RWPE2 (cell line): Measurements from ENCODE around the gene USH2A.

ENCODE experiments used
- ATAC-seq: fragments of 200-7000 bp; cut with Tn5 transposase; 3 replicates; pipeline ENCODE4 v1.9.1; 2021; ENCODE audit warnings: low read depth
- DNase-seq: peaks from one replicate; pipeline ENCODE4 v3.0.0-alpha.2; 2020; ENCODE audit warnings: low spot score
- H3K27ac ChIP-seq: fragments of 450-650 bp; 2 replicates; pipeline ENCODE4 v1.5.1; 2017; ENCODE audit warnings: mild to moderate bottlenecking; ENCODE audit not compliant: poor library complexity, severe bottlenecking
- H3K27me3 ChIP-seq: fragments of 250-450 bp; sonication (Bioruptor Pico); 2 replicates; pipeline ENCODE4 v1.5.1; 2021; ENCODE audit warnings: mild to moderate bottlenecking, moderate library complexity; ENCODE audit not compliant: insufficient read depth, poor library complexity, severe bottlenecking
- H3K36me3 ChIP-seq: fragments of 250-450 bp; sonication (Bioruptor Pico); 2 replicates; pipeline ENCODE4 v1.5.1; 2020; ENCODE audit warnings: low read depth, mild to moderate bottlenecking, moderate library complexity
- H3K4me1 ChIP-seq: fragments of 250-450 bp; sonication (Bioruptor Pico); 2 replicates; pipeline ENCODE4 v1.5.1; 2021; ENCODE audit warnings: mild to moderate bottlenecking, moderate library complexity; ENCODE audit not compliant: insufficient read depth, poor library complexity, severe bottlenecking
- H3K4me3 ChIP-seq: fragments of 250-450 bp; sonication (Bioruptor Pico); 2 replicates; pipeline ENCODE4 v1.5.1; 2021; ENCODE audit warnings: mild to moderate bottlenecking, moderate library complexity; ENCODE audit not compliant: severe bottlenecking
- H3K9me3 ChIP-seq: fragments of 250-450 bp; sonication (Bioruptor Pico); 2 replicates; pipeline ENCODE4 v1.5.1; 2021; ENCODE audit warnings: mild to moderate bottlenecking, moderate library complexity; ENCODE audit not compliant: severe bottlenecking
- CTCF ChIP-seq: fragments of 450-650 bp; IDR thresholded peaks from one replicate; pipeline ENCODE4 v1.5.1; 2017; ENCODE audit warnings: mild to moderate bottlenecking, moderate library complexity; ENCODE audit not compliant: poor library complexity, severe bottlenecking

The USH2A gene

GRCh38 chr1:215776336-215776735 lies 646.9 kb downstream of the USH2A start:
- H3K27me3 ChIP-seq, result no peaks in the 10 kb centered on the region
- TF ChIP-seq CTCF, result no peak
- no peaks in the 10 kb centered on the region for H3K9me3 ChIP-seq

DNA sequence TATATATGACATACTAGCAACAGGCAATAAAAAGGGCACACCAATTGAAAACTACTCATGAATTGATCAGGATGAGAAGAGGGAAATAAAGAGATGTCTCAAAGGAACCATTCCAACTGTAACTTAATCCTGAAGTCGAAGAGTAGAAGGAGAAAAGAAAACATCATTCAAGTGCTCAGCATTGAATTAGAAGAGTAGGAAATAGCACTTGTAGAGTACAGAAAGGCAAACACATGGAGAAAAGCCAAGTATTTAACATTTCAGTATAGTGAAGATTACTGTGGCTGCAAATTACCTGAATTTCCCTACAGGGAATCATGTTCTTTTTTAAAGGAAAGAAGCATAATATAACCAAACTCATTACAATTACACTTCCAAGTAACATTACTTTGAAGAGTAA lies 651.1 kb downstream of the USH2A start:
- Histone ChIP-seq H3K4me1 (no peaks in the 10 kb centered on the region), H3K9me3 (no peaks in the 10 kb centered on the region), H3K4me3 (no peak overlapping the region), H3K36me3 (no peaks in the 10 kb centered on the region), H3K27ac (no peak overlapping the region), H3K27me3 (no peaks in the 10 kb centered on the region)
- ATAC-seq (no peak), DNase-seq (no peak)
- TF ChIP-seq CTCF, result no peak

More at GRCh38 chr1:215776336-215776735, 646.9 kb downstream of the USH2A start:
- no peak overlapping the region for H3K27ac ChIP-seq
- no peak overlapping the region for H3K4me3 ChIP-seq
- H3K4me1 ChIP-seq, result no peaks in the 10 kb centered on the region
- no peak for ATAC-seq
- DNase-seq, result no peak
- H3K36me3 ChIP-seq, result no peaks in the 10 kb centered on the region

DNA sequence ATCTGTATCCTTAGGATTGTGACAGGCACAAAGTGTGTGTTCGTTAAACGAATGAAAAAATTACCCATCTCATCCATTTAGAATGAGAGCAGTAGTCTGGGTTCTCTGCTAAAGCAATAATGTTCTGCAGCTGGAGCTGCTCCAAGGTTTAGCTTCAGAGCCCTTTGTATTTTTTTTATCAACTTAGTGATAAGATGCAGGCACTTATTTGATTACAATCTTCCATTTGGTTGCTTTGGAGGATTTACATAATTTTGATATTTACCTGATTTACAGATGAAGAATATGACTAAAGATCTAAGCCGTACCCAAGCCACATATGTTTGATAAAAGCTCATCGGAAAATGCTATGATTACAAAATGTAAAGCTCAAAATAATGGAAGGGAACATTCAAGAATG lies 654.9 kb downstream of the USH2A start:
- Histone ChIP-seq H3K27me3 (no peaks in the 10 kb centered on the region), H3K27ac (no peak overlapping the region), H3K36me3 (no peaks in the 10 kb centered on the region), H3K9me3 (no peaks in the 10 kb centered on the region), H3K4me1 (no peaks in the 10 kb centered on the region), H3K4me3 (no peak overlapping the region)
- TF ChIP-seq CTCF, result no peak
- ATAC-seq (no peak), DNase-seq (no peak)

GRCh38 chr1:215767761-215768160 lies 655.5 kb downstream of the USH2A start:
- Histone ChIP-seq H3K27ac (no peak overlapping the region), H3K4me1 (no peaks in the 10 kb centered on the region), H3K36me3 (no peaks in the 10 kb centered on the region), H3K27me3 (no peaks in the 10 kb centered on the region), H3K4me3 (no peak overlapping the region), H3K9me3 (no peaks in the 10 kb centered on the region)
- TF ChIP-seq CTCF, result no peak
- DNase-seq (no peak), ATAC-seq (no peak)

DNA sequence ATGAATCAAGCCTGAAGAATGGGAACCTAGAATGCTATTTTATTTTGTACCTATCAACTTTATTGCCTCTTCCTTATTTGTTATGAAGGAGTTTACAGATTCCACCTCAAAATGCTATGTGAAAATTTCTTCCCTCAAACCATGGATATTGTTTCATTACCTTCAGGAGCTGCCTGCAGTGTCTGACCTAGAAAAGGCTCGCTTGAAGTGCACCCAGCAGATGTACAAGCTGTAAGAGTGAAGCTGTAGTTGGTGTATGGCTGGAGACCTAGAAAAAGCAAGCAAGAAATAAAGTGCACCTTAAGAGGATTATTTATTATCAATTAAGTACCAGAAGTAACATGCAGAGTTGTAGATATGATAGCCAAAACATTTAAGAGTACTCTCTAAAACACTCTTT lies 656.7 kb downstream of the USH2A start:
- H3K4me3 ChIP-seq, result no peak overlapping the region
- no peaks in the 10 kb centered on the region for H3K27me3 ChIP-seq
- no peak overlapping the region for H3K27ac ChIP-seq
- H3K36me3 ChIP-seq, result no peaks in the 10 kb centered on the region
- no peaks in the 10 kb centered on the region for H3K4me1 ChIP-seq
- TF ChIP-seq CTCF, result no peak
- H3K9me3 ChIP-seq, result no peaks in the 10 kb centered on the region
- DNase-seq (no peak), ATAC-seq (no peak)
